ENCODE results near the gene WNK1.

WNK1 gene

DNA sequence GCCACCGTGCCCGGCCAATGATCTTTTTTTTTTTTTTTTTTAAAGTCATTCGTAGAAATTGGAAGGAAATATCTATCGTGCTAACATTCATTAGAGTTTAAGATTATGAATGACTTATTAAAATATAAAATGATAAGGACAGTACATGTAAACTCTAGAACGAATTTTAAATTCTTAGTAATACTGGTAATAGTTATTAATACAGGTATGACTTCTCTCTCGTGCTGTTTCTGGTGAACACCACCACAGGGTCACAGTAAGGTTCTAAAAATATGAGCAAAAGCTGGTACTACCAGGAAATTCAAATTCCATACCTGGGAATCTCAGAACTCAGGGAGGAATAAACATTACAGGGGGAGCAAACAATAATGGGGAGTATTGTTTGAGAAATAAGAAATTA lies 26.2 kb downstream of the WNK1 start:
- Histone ChIP-seq H3K27ac (no peak overlapping the region), H3K4me3 (IDR thresholded peaks at IDR 0.05; ENCODE audit: insufficient read depth, low read depth, low read length) (no peak overlapping the region), H3K27me3 (ENCODE audit: insufficient read depth, low read depth) (no peaks in the 10 kb centered on the region), H4K20me1 (ENCODE audit: insufficient read depth) (peaks cover 60% of the 10 kb centered on the region), H3K4me2 (no peak overlapping the region), H3K36me3 (ENCODE audit: insufficient read depth) (no peaks in the 10 kb centered on the region), H2AFZ (ENCODE audit: low read depth) (no peak overlapping the region), H3K79me2 (ENCODE audit: insufficient read depth, low read depth) (peaks cover 98% of the 10 kb centered on the region), H3K4me1 (ENCODE audit: low read depth, poor library complexity, severe bottlenecking) (peaks cover 35% of the 10 kb centered on the region), H3K9ac (no peak overlapping the region)
- TF ChIP-seq, protein P1, sequence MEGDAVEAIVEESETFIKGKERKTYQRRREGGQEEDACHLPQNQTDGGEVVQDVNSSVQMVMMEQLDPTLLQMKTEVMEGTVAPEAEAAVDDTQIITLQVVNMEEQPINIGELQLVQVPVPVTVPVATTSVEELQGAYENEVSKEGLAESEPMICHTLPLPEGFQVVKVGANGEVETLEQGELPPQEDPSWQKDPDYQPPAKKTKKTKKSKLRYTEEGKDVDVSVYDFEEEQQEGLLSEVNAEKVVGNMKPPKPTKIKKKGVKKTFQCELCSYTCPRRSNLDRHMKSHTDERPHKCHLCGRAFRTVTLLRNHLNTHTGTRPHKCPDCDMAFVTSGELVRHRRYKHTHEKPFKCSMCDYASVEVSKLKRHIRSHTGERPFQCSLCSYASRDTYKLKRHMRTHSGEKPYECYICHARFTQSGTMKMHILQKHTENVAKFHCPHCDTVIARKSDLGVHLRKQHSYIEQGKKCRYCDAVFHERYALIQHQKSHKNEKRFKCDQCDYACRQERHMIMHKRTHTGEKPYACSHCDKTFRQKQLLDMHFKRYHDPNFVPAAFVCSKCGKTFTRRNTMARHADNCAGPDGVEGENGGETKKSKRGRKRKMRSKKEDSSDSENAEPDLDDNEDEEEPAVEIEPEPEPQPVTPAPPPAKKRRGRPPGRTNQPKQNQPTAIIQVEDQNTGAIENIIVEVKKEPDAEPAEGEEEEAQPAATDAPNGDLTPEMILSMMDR (conservative IDR thresholded peaks at IDR 0.05; ENCODE audit: low read depth, low read length) = no peak

DNA sequence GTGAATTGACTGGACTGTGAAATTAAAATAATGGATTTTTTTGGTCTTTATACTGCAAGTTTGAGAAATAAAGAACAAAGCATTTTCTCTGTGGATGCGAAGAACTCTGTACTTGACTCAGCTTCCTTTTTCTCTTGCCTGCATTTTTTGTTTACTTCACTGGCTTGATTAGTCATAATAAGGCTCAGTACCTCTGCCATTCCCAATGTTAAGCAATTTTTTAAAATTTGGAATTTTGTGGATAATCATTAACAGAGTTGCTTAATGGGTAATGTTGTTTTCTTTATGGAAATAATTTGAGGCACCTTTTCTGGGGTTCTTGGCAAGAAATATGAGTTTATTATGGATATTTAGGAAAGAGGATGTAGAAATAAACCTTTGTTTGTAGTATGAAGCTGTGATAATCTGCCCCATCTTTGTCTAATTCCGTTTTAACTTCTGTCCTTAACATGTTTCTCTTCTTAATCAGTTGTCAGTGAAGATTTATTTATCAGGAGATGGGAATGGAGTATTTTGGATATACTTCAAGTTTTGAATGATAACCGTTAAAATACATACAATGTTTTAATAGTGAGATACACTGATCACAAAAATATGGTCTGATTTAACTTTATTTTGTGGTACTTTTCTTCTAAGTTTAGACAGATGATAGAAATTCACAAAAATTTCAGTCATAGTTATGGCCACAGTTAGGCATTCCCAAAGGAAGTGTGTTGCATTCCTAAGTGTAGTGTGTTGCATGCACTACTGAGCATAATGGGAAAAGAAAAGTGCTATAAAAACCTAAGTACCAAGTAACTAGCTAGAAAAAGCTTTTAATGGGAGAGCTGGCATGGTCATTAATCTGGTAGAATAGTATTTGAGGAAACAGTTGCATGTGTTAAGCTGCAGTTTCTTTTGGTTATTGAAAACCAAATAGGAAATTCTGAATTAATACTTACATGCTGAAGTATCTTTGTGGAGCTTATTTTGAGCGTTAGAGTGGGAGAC lies 27.7 kb downstream of the WNK1 start:
- Histone ChIP-seq H3K4me1 (ENCODE audit: low read depth, poor library complexity, severe bottlenecking) (peaks cover 35% of the 10 kb centered on the region), H3K36me3 (ENCODE audit: insufficient read depth) (no peaks in the 10 kb centered on the region), H3K79me2 (ENCODE audit: insufficient read depth, low read depth) (peaks cover 96% of the 10 kb centered on the region), H2AFZ (ENCODE audit: low read depth) (no peak overlapping the region), H3K27me3 (ENCODE audit: insufficient read depth, low read depth) (no peaks in the 10 kb centered on the region), H3K9ac (no peak overlapping the region), H3K4me2 (no peak overlapping the region), H4K20me1 (ENCODE audit: insufficient read depth) (peaks cover 51% of the 10 kb centered on the region), H3K27ac (no peak overlapping the region), H3K4me3 (IDR thresholded peaks at IDR 0.05; ENCODE audit: insufficient read depth, low read depth, low read length) (no peak overlapping the region)
- TF ChIP-seq, protein P1 (conservative IDR thresholded peaks at IDR 0.05; ENCODE audit: low read depth, low read length) = no peak

DNA sequence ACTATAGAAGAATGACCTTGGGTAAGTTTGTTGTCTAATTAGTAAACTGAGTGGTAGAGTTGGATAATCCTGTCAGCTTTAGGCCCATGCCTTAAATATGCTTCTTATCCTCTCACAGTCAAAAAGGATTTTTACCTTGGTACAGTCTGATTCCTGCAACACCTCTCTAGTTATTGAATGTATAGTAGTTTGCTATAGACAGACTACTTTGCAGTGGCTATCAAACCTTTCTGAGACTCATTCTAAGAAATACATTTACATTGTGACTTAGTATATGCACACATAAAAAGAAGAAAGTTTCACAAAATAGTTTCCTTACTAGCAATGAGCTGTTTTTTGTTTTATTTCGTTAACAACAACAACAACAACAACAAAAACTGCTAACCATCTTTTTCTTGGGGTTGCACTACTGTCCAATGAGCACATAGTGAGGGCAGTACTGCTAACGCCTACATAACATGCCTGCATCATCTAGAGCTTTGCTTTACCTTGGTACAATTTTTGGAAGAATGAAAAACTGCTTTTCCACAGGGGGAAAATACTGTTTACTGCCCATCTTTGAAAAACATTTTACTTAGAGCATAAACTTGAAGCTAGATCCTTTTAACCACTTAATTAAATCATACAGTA lies 28.5 kb downstream of the WNK1 start:
- Histone ChIP-seq H3K4me1 (ENCODE audit: low read depth, poor library complexity, severe bottlenecking) (peaks cover 35% of the 10 kb centered on the region), H3K79me2 (ENCODE audit: insufficient read depth, low read depth) (peaks cover 95% of the 10 kb centered on the region), H3K4me3 (IDR thresholded peaks at IDR 0.05; ENCODE audit: insufficient read depth, low read depth, low read length) (no peak overlapping the region), H3K27me3 (ENCODE audit: insufficient read depth, low read depth) (no peaks in the 10 kb centered on the region), H4K20me1 (ENCODE audit: insufficient read depth) (peaks cover 42% of the 10 kb centered on the region), H3K9ac (no peak overlapping the region), H3K36me3 (ENCODE audit: insufficient read depth) (no peaks in the 10 kb centered on the region), H2AFZ (ENCODE audit: low read depth) (no peak overlapping the region), H3K27ac (no peak overlapping the region), H3K4me2 (no peak overlapping the region)
- TF ChIP-seq, protein P1 (conservative IDR thresholded peaks at IDR 0.05; ENCODE audit: low read depth, low read length) = no peak

DNA sequence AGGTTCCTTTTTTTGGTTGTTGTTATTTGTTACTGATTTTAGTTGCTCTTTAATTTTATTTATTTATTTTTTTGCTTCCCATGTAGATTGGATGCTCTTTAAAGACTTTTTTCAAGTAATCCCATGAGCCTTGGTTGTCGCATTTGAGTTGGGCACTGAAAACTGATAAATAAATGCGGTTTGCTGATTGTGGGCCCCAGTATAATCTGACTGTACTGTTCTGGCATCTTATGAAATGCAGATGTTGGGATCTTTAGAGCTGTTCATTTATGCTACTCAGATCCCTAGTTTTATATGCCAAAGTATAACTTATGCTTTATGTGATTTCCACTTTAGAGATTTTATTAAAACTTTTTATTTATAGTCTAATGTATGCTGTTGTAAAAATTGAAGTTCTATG lies 33.3 kb downstream of the WNK1 start:
- peaks cover 94% of the 10 kb centered on the region for H3K79me2 ChIP-seq (ENCODE audit: insufficient read depth, low read depth)
- peaks cover 49% of the 10 kb centered on the region for H4K20me1 ChIP-seq (ENCODE audit: insufficient read depth)
- no peak overlapping the region for H2AFZ ChIP-seq (ENCODE audit: low read depth)
- H3K36me3 ChIP-seq (ENCODE audit: insufficient read depth) = no peaks in the 10 kb centered on the region
- no peak overlapping the region for H3K9ac ChIP-seq
- no peak overlapping the region for H3K27ac ChIP-seq
- H3K27me3 ChIP-seq (ENCODE audit: insufficient read depth, low read depth) = no peaks in the 10 kb centered on the region
- no peak overlapping the region for H3K4me3 ChIP-seq (IDR thresholded peaks at IDR 0.05; ENCODE audit: insufficient read depth, low read depth, low read length)
- TF ChIP-seq, protein P1 (conservative IDR thresholded peaks at IDR 0.05; ENCODE audit: low read depth, low read length) = no peak
- H3K4me2 ChIP-seq = no peak overlapping the region
- H3K4me1 ChIP-seq (ENCODE audit: low read depth, poor library complexity, severe bottlenecking) = peaks cover 51% of the 10 kb centered on the region
